ENCODE results near the gene VWA7.

DNA sequence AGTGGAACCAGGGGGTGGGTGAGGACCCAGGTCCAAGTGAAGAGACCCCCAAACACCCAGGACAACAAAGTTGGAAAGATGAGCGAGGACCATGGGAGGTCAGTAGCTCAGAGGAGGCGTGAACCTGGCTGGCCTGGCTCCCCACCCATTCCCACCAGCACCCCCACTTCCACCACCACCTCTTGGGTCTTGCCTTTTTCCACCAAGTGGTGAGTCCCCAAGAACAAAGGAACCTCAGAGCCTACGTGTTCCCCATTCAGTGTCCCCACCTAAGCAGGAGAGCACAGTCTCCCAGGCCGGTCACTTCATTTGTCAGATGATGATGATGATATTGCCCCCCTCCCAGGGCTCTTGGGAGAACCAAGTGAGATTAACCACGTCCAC is 531 bp upstream of the VWA7 start:
- TF ChIP-seq CTCF (IDR thresholded peaks at IDR 0.05), result no peak
- no peak for TF ChIP-seq POLR2AphosphoS5 (IDR thresholded peaks at IDR 0.05)
- TF ChIP-seq POLR2A (IDR thresholded peaks at IDR 0.05), result no peak

Data from prostate gland (tissue), 2 donors.